SK-N-SH (cell line): Measurements from ENCODE around the gene ERC1. TPM values are rescaled to one million over a fixed set of nuclear protein-coding genes. Genes with fewer than 3 reads are reported as not detected.

ENCODE experiments used
- CTCF ChIA-PET: fragments of 300-600, 350-600 bp; formaldehyde crosslinking; extraction: SDS; loops from one replicate; lab custom pipeline; 2021; lab: Yijun Ruan, JAX
- POLR2A ChIA-PET: fragments of 350-600 bp; sonication (Branson Sonifier 250); formaldehyde crosslinking; extraction: SDS; loops from one replicate; lab custom pipeline; 2020; ENCODE audit warnings: antibody characterized with exemption, inconsistent platforms; lab: Yijun Ruan, JAX
- DNase-seq: peaks from one replicate; pipeline ENCODE4 v3.0.0; 2012
- H2AFZ ChIP-seq: fragments of 200-600 bp; sonication (generic); 2 replicates; pipeline ENCODE4 v1.8.1; 2016; ENCODE audit warnings: antibody characterized with exemption, mild to moderate bottlenecking, low read depth
- H3F3A ChIP-seq: fragments of 200-600 bp; sonication (generic); replicated peaks from 2 replicates; pipeline ENCODE3; 2016; ENCODE audit warnings: antibody characterized with exemption, mild to moderate bottlenecking; ENCODE audit not compliant: insufficient read depth
- H3K27ac ChIP-seq, 2 experiments: fragments of 200-500 bp in 1 of 2; fragments of 200-600 bp in 1 of 2; sonication (Bioruptor generic) in 1 of 2; sonication (generic), shearing (Covaris generic) in 1 of 2; 2 replicates each; pipeline versions ENCODE4 v1.5.1 to v1.6.1; 2014 to 2016; ENCODE audit warnings: low read depth in 2 of 2, inconsistent platforms in 1 of 2, low read length in 1 of 2, mild to moderate bottlenecking in 1 of 2, mixed read lengths in 1 of 2
- H3K27me3 ChIP-seq: fragments of 200-600 bp; sonication (generic), shearing (Covaris generic); 2 replicates; pipeline ENCODE4 v1.6.1; 2016; ENCODE audit warnings: mixed run types; ENCODE audit not compliant: insufficient read depth
- H3K36me3 ChIP-seq, 2 experiments: fragments of 200-500 bp in 1 of 2; fragments of 200-600 bp in 1 of 2; sonication (Bioruptor generic) in 1 of 2; sonication (generic) in 1 of 2; replicated peaks in 1 of 2; 2 replicates each; pipeline versions ENCODE3 to v1.5.1; 2014 to 2016; ENCODE audit warnings: low read length in 1 of 2, mild to moderate bottlenecking in 1 of 2; ENCODE audit not compliant: insufficient read depth in 2 of 2, control insufficient read depth in 1 of 2
- H3K4me1 ChIP-seq, 2 experiments: fragments of 200-500 bp in 1 of 2; fragments of 200-600 bp in 1 of 2; sonication (Bioruptor generic) in 1 of 2; sonication (generic), shearing (Covaris generic) in 1 of 2; 2 replicates each; pipeline versions ENCODE4 v1.5.1 to v1.6.1; 2014 to 2016; ENCODE audit warnings: low read depth in 1 of 2, low read length in 1 of 2, mixed run types in 1 of 2; ENCODE audit not compliant: insufficient read depth in 2 of 2, control insufficient read depth in 1 of 2
- H3K4me2 ChIP-seq: fragments of 200-600 bp; sonication (generic), shearing (Covaris generic); 2 replicates; pipeline ENCODE4 v1.6.1; 2017; ENCODE audit warnings: mixed run types
- H3K4me3 ChIP-seq, 2 experiments: fragments of 200-500 bp in 1 of 2; fragments of 200-600 bp in 1 of 2; sonication (Bioruptor generic) in 1 of 2; sonication (generic), shearing (Covaris generic) in 1 of 2; 2 replicates each; pipeline versions ENCODE4 v1.5.1 to v1.8.1; 2014 to 2016; ENCODE audit warnings: low read depth in 2 of 2, inconsistent platforms in 1 of 2, low read length in 1 of 2, mild to moderate bottlenecking in 1 of 2, mixed read lengths in 1 of 2, moderate library complexity in 1 of 2
- H3K79me2 ChIP-seq: fragments of 200-600 bp; sonication (generic); 2 replicates; pipeline ENCODE4 v1.8.1; 2017; ENCODE audit warnings: mild to moderate bottlenecking; ENCODE audit not compliant: insufficient read depth
- H3K9ac ChIP-seq: fragments of 200-600 bp; sonication (generic); 2 replicates; pipeline ENCODE4 v1.6.1; 2017; ENCODE audit warnings: mixed run types
- H3K9me2 ChIP-seq: fragments of 200-600 bp; sonication (generic); 2 replicates; pipeline ENCODE4 v1.6.1; 2017; ENCODE audit warnings: mixed run types
- H3K9me3 ChIP-seq: fragments of 200-600 bp; sonication (generic); 2 replicates; pipeline ENCODE4 v1.6.1; 2017; ENCODE audit warnings: mixed run types, mild to moderate bottlenecking, moderate library complexity
- H4K20me1 ChIP-seq: fragments of 200-600 bp; sonication (generic); 2 replicates; pipeline ENCODE4 v1.6.1; 2017; ENCODE audit warnings: mild to moderate bottlenecking, mixed run types; ENCODE audit not compliant: insufficient read depth
- ELF1 ChIP-seq: IDR thresholded peaks from 2 replicates; pipeline ENCODE4 v1.4.0; 2012
- EZH2phosphoT487 ChIP-seq: fragments of 200-600 bp; sonication (generic); IDR thresholded peaks from 2 replicates; pipeline ENCODE4 v1.6.1; 2017; ENCODE audit warnings: low read depth, mixed run types, mild to moderate bottlenecking, antibody characterized with exemption, moderate library complexity, borderline replicate concordance
- GABPA ChIP-seq: IDR thresholded peaks from 2 replicates; pipeline ENCODE4 v1.4.0; 2012; ENCODE audit warnings: low read depth, mild to moderate bottlenecking
- MXI1 ChIP-seq: IDR thresholded peaks from 2 replicates; pipeline ENCODE4 v1.6.1; 2012; ENCODE audit warnings: mild to moderate bottlenecking, low read depth, low read length, improper control_type of control experiment
- NFIC ChIP-seq: IDR thresholded peaks from 2 replicates; pipeline ENCODE4 v1.4.0; 2012; ENCODE audit warnings: borderline replicate concordance
- NRF1 ChIP-seq: IDR thresholded peaks from 2 replicates; pipeline ENCODE4 v1.6.1; 2012; ENCODE audit warnings: low read depth, mild to moderate bottlenecking, low read length
- POLR2AphosphoS5 ChIP-seq: IDR thresholded peaks from 2 replicates; pipeline ENCODE4 v1.6.1; 2012; ENCODE audit warnings: low read depth, low read length
- RXRA ChIP-seq: IDR thresholded peaks from 2 replicates; pipeline ENCODE4 v1.4.0; 2012; ENCODE audit warnings: low read depth, mild to moderate bottlenecking, borderline replicate concordance
- SIN3A ChIP-seq: IDR thresholded peaks from 2 replicates; pipeline ENCODE4 v1.6.1; 2012; ENCODE audit warnings: low read depth, mild to moderate bottlenecking, low read length, moderate library complexity, borderline replicate concordance
- TCF12 ChIP-seq: IDR thresholded peaks from 2 replicates; pipeline ENCODE4 v1.4.0; 2012
- YY1 ChIP-seq: IDR thresholded peaks from 2 replicates; pipeline ENCODE4 v1.4.0; 2012; ENCODE audit warnings: low read depth, mild to moderate bottlenecking
- ZBTB33 ChIP-seq: IDR thresholded peaks from 2 replicates; pipeline ENCODE4 v1.4.0; 2012; ENCODE audit warnings: low read depth, borderline replicate concordance
- WGBS: methylation state at CpG from one replicate; pipeline ENCODE4 v1.1.6; 2017; ENCODE audit warnings: low lambda C conversion rate; 5-methylcytosine and 5-hydroxymethylcytosine counted together
- polyA plus RNA-seq, 3 experiments: library from polyadenylated mRNA; depleted of rRNA; stranded (reverse); fragments of >200 nt; gene quantifications; 2 replicates each; pipeline ENCODE4 v1.2.3, GENCODE V29; 2012
- TF ChIP-seq, protein P1 (sequence below): IDR thresholded peaks from 2 replicates; pipeline ENCODE4; 2012

ERC1 gene
- polyA plus RNA-seq, 1 of the 3 experiments (the other 2 are of a cell fraction): 7.5 TPM

GRCh38 chr12:1147821-1148220 lies 156.8 kb downstream of the ERC1 start:
- Histone ChIP-seq H3K9ac (no peak overlapping the region), H3K27ac (no peak overlapping the region), H3F3A (no peaks in the 10 kb centered on the region), H3K4me2 (no peak overlapping the region), H3K9me2 (no peaks in the 10 kb centered on the region), H3K4me3 (no peak overlapping the region), H3K36me3 (peaks cover 2 to 30% of the 10 kb centered on the region in 2 experiments), H3K27me3 (no peaks in the 10 kb centered on the region), H2AFZ (no peak overlapping the region), H3K4me1 (no peaks in the 10 kb centered on the region), H3K79me2 (peaks cover 26% of the 10 kb centered on the region; the same call in 1 of the 2 replicates), H4K20me1 (no peaks in the 10 kb centered on the region), H3K9me3 (no peaks in the 10 kb centered on the region)
- no peak for DNase-seq
- ChIA-PET CTCF (interaction anchor here (0.6 kb wide), 1 partner anchor 130 kb away, joined by 3 read pairs; no protein-coding TSS in a partner anchor), POLR2A (no interaction called here)
- no peak for TF ChIP-seq RXRA
- no peak for TF ChIP-seq SIN3A
- no peak for TF ChIP-seq ZBTB33
- TF ChIP-seq, protein P1, sequence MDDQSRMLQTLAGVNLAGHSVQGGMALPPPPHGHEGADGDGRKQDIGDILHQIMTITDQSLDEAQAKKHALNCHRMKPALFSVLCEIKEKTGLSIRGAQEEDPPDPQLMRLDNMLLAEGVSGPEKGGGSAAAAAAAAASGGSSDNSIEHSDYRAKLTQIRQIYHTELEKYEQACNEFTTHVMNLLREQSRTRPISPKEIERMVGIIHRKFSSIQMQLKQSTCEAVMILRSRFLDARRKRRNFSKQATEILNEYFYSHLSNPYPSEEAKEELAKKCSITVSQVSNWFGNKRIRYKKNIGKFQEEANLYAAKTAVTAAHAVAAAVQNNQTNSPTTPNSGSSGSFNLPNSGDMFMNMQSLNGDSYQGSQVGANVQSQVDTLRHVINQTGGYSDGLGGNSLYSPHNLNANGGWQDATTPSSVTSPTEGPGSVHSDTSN: no peak
- TF ChIP-seq YY1: no peak
- no peak for TF ChIP-seq GABPA
- 97% methylated on average over 2 of the region's 2 CpGs for WGBS

GRCh38 chr12:1157046-1157445 lies 166.0 kb downstream of the ERC1 start:
- H3K9ac ChIP-seq: no peak overlapping the region
- CTCF ChIA-PET: interaction anchor here (1.1 kb wide), 1 partner anchor 9 kb away, joined by 3 read pairs; no protein-coding TSS in a partner anchor
- H3K4me1 ChIP-seq: peaks cover 0 to 3% of the 10 kb centered on the region in 2 experiments; a peak in 2 of 4 replicates
- H3F3A ChIP-seq: peaks cover 5% of the 10 kb centered on the region
- WGBS: 70% methylated on average over 3 of the region's 3 CpGs
- H2AFZ ChIP-seq: no peak overlapping the region
- H3K4me2 ChIP-seq: no peak overlapping the region
- H3K79me2 ChIP-seq: no peaks in the 10 kb centered on the region; the same call in 1 of the 2 replicates
- no peaks in the 10 kb centered on the region for H3K9me3 ChIP-seq
- H3K36me3 ChIP-seq: peaks cover 0 to 33% of the 10 kb centered on the region in 2 experiments
- H3K4me3 ChIP-seq: no peak overlapping the region
- no peak overlapping the region for H3K27ac ChIP-seq
- no peak for TF ChIP-seq NRF1
- no peak for TF ChIP-seq MXI1
- no peak for TF ChIP-seq POLR2AphosphoS5
- no peak for TF ChIP-seq NFIC
- no peak for TF ChIP-seq TCF12
- TF ChIP-seq YY1: no peak
- TF ChIP-seq EZH2phosphoT487: no peak
- no peak for TF ChIP-seq ELF1
- no peaks in the 10 kb centered on the region for H3K9me2 ChIP-seq
- no peaks in the 10 kb centered on the region for H4K20me1 ChIP-seq
- POLR2A ChIA-PET: no interaction called here
- no peaks in the 10 kb centered on the region for H3K27me3 ChIP-seq
- DNase-seq: no peak
